Measurements from ENCODE around the gene ASCL2. TPM values are rescaled to one million over a fixed set of nuclear protein-coding genes. Genes with fewer than 3 reads are reported as not detected.
A peak's percentile ranks its signal among the peaks of the same experiment; 100 is the strongest.

Gene ASCL2
- total RNA-seq, 4 donors from 2014 or later = not detected

- H3K9me3 ChIP-seq = no peaks in the 10 kb centered on the region
- H3K27ac ChIP-seq = peak overlapping the region; percentile 26 to 68 (median 48)
- TF ChIP-seq POLR2A (IDR thresholded peaks at IDR 0.05) (no peak), CTCF (IDR thresholded peaks at IDR 0.05 in 4 of 5, conservative IDR thresholded peaks at IDR 0.05 in 1 of 5) (no peak)
- ATAC-seq (peak in 1 of 2 donors; percentile 3), DNase-seq (no peak)
- in situ Hi-C loops (cut with MboI; ENCODE audit: low sequenced_read_pairs in 4 of 4) (no loop called here), intact Hi-C loops (cut with DNase I; ENCODE audit: low total_unique reads) (loop anchor here (1.0 to 10.0 kb wide), 5 partner anchors 71 to 589 kb away; partner anchors contain the start of gene CD81)
- H3K4me3 ChIP-seq = no peak overlapping the region
- no peaks in the 10 kb centered on the region for H3K27me3 ChIP-seq
- no peaks in the 10 kb centered on the region for H3K36me3 ChIP-seq
- H3K4me1 ChIP-seq = peaks cover 0 to 7% of the 10 kb centered on the region in 2 donors
Observed at GRCh38 chr11:2305788-2306451, 35.5 kb upstream of the ASCL2 start.

GRCh38 chr11:2305140-2305778 lies 34.9 kb upstream of the ASCL2 start:
- no peak for TF ChIP-seq POLR2A (IDR thresholded peaks at IDR 0.05)
- peak; percentile 70 to 94 (median 93) for TF ChIP-seq CTCF (IDR thresholded peaks at IDR 0.05 in 4 of 5, conservative IDR thresholded peaks at IDR 0.05 in 1 of 5)
- peaks cover 0 to 7% of the 10 kb centered on the region in 2 donors for H3K4me1 ChIP-seq
- DNase-seq = peak; percentile 59 to 64
- intact Hi-C loops (cut with DNase I; ENCODE audit: low total_unique reads) = loop anchor here (1.0 to 10.0 kb wide), 5 partner anchors 72 to 590 kb away; partner anchors contain the start of gene CD81
- in situ Hi-C loops (cut with MboI; ENCODE audit: low sequenced_read_pairs in 4 of 4) = no loop called here
- no peak overlapping the region for H3K4me3 ChIP-seq
- H3K9me3 ChIP-seq = no peaks in the 10 kb centered on the region
- no peaks in the 10 kb centered on the region for H3K36me3 ChIP-seq
- H3K27ac ChIP-seq = no peak overlapping the region
- peak; percentile 68 to 86 for ATAC-seq
- no peaks in the 10 kb centered on the region for H3K27me3 ChIP-seq

GRCh38 chr11:2304506-2305139 lies 34.2 kb upstream of the ASCL2 start:
- Histone ChIP-seq H3K27ac (no peak overlapping the region), H3K4me3 (no peak overlapping the region)
- in situ Hi-C loops (cut with MboI; ENCODE audit: low sequenced_read_pairs in 4 of 4) = no loop called here

More at GRCh38 chr11:2304506-2305139, 34.2 kb upstream of the ASCL2 start:
- Histone ChIP-seq H3K36me3 (no peaks in the 10 kb centered on the region), H3K4me1 (peaks cover 0 to 7% of the 10 kb centered on the region in 2 donors), H3K9me3 (no peaks in the 10 kb centered on the region), H3K27me3 (no peaks in the 10 kb centered on the region)
- DNase-seq (no peak), ATAC-seq (no peak)
- TF ChIP-seq POLR2A (IDR thresholded peaks at IDR 0.05) (no peak), CTCF (IDR thresholded peaks at IDR 0.05 in 4 of 5, conservative IDR thresholded peaks at IDR 0.05 in 1 of 5) (no peak)
- intact Hi-C loops (cut with DNase I; ENCODE audit: low total_unique reads) = loop anchor here (1.0 to 10.0 kb wide), 5 partner anchors 73 to 590 kb away; partner anchors contain the start of gene CD81

Measured in gastrocnemius medialis (tissue), 4 donors.